ENCODE data around the gene GPR35.

- TF ChIP-seq ZFP3 (CRISPR knock-in tag; IDR thresholded peaks at IDR 0.05), result no peak
- no peak for TF ChIP-seq CREB5 (CRISPR knock-in tag; IDR thresholded peaks at IDR 0.05; ENCODE audit: low read depth)
- no peak for TF ChIP-seq TOX (CRISPR knock-in tag; IDR thresholded peaks at IDR 0.05; ENCODE audit: borderline replicate concordance)
- no peak for TF ChIP-seq SNAI2 (CRISPR knock-in tag; IDR thresholded peaks at IDR 0.05)
- no peak for TF ChIP-seq ZC3H10 (CRISPR knock-in tag; IDR thresholded peaks at IDR 0.05)
- no peak for TF ChIP-seq ZNF8 (CRISPR knock-in tag; IDR thresholded peaks at IDR 0.05)
- no peak for TF ChIP-seq PATZ1 (CRISPR knock-in tag; IDR thresholded peaks at IDR 0.05; ENCODE audit: borderline replicate concordance)
- TF ChIP-seq RARB (CRISPR knock-in tag; IDR thresholded peaks at IDR 0.05), result no peak
- no peak for TF ChIP-seq ZNF565 (CRISPR knock-in tag; conservative IDR thresholded peaks at IDR 0.05; ENCODE audit: low read depth)
- no peak for TF ChIP-seq ZFP30 (CRISPR knock-in tag; IDR thresholded peaks at IDR 0.05)
- no peak for TF ChIP-seq ARNTL (CRISPR knock-in tag; IDR thresholded peaks at IDR 0.05; ENCODE audit: borderline replicate concordance, low read depth)
- no peak for TF ChIP-seq TCF4 (CRISPR knock-in tag; IDR thresholded peaks at IDR 0.05; ENCODE audit: borderline replicate concordance)
- no peak for TF ChIP-seq CSRNP3 (CRISPR knock-in tag; IDR thresholded peaks at IDR 0.05)
Measured at GRCh38 chr2:240623531-240624010, 1.7 kb upstream of the GPR35 start.
